Measurements from ENCODE around the gene FXYD3.

FXYD3 gene

GRCh38 chr19:35157431-35157830 lies 41.8 kb downstream of the FXYD3 start:
- no peak for DNase-seq (ENCODE audit: low read depth in 2 of 3, low spot score in 2 of 3)

- DNase-seq (ENCODE audit: low read depth in 2 of 3, low spot score in 2 of 3), result no peak
Measured at GRCh38 chr19:35159606-35160005, 44.0 kb downstream of the FXYD3 start.

- DNase-seq (ENCODE audit: low read depth in 2 of 3, low spot score in 2 of 3), result no peak
Measured at GRCh38 chr19:35160629-35161433, 45.2 kb downstream of the FXYD3 start.

GRCh38 chr19:35161434-35161743 lies 45.8 kb downstream of the FXYD3 start:
- no peak for DNase-seq (ENCODE audit: low read depth in 2 of 3, low spot score in 2 of 3)

GRCh38 chr19:35162471-35163326 lies 47.1 kb downstream of the FXYD3 start:
- DNase-seq (ENCODE audit: low read depth in 2 of 3, low spot score in 2 of 3), result no peak

GRCh38 chr19:35164418-35164817 lies 48.8 kb downstream of the FXYD3 start:
- no peak for DNase-seq (ENCODE audit: low read depth in 2 of 3, low spot score in 2 of 3)

GRCh38 chr19:35165200-35166058 lies 49.8 kb downstream of the FXYD3 start:
- no peak for DNase-seq (ENCODE audit: low read depth in 2 of 3, low spot score in 2 of 3)

- no peak for DNase-seq (ENCODE audit: low read depth in 2 of 3, low spot score in 2 of 3)
Measured at GRCh38 chr19:35166100-35167063, 50.8 kb downstream of the FXYD3 start.

- no peak for DNase-seq (ENCODE audit: low read depth in 2 of 3, low spot score in 2 of 3)
Measured at GRCh38 chr19:35167251-35168119, 51.9 kb downstream of the FXYD3 start.

GRCh38 chr19:35168196-35168595 lies 52.6 kb downstream of the FXYD3 start:
- no peak for DNase-seq (ENCODE audit: low read depth in 2 of 3, low spot score in 2 of 3)

- DNase-seq (ENCODE audit: low read depth in 2 of 3, low spot score in 2 of 3), result no peak
Measured at GRCh38 chr19:35169221-35169995, 53.8 kb downstream of the FXYD3 start.

- DNase-seq (ENCODE audit: low read depth in 2 of 3, low spot score in 2 of 3), result no peak
Measured at GRCh38 chr19:35170359-35171061, 54.9 kb downstream of the FXYD3 start.

GRCh38 chr19:35171730-35172129 lies 56.1 kb downstream of the FXYD3 start:
- DNase-seq (ENCODE audit: low read depth in 2 of 3, low spot score in 2 of 3), result no peak

All from activated CD8-positive, alpha-beta memory T cell treated with anti-CD3 and anti-CD28 coated beads for 48 hours (primary cell).